ENCODE results near the gene KCNAB1.

- TF ChIP-seq CTCF (IDR thresholded peaks at IDR 0.05; ENCODE audit: poor library complexity) (no peak), EZH2 (IDR thresholded peaks at IDR 0.05; ENCODE audit: borderline replicate concordance) (no peak)
Observed at GRCh38 chr3:156161172-156161571, 40.8 kb downstream of the KCNAB1 start.

Measured in hepatocyte (in vitro differentiated cells).